DMS 273 (cell line): Measurements from ENCODE around the gene FBXO41.
A peak's percentile ranks its signal among the peaks of the same experiment; 100 is the strongest.

Source experiments
- DNase-seq: peaks from one replicate; lab custom pipeline; 2025; ENCODE audit not compliant: unreplicated experiment; lab: John Stamatoyannopoulos, UW

The FBXO41 gene

DNA sequence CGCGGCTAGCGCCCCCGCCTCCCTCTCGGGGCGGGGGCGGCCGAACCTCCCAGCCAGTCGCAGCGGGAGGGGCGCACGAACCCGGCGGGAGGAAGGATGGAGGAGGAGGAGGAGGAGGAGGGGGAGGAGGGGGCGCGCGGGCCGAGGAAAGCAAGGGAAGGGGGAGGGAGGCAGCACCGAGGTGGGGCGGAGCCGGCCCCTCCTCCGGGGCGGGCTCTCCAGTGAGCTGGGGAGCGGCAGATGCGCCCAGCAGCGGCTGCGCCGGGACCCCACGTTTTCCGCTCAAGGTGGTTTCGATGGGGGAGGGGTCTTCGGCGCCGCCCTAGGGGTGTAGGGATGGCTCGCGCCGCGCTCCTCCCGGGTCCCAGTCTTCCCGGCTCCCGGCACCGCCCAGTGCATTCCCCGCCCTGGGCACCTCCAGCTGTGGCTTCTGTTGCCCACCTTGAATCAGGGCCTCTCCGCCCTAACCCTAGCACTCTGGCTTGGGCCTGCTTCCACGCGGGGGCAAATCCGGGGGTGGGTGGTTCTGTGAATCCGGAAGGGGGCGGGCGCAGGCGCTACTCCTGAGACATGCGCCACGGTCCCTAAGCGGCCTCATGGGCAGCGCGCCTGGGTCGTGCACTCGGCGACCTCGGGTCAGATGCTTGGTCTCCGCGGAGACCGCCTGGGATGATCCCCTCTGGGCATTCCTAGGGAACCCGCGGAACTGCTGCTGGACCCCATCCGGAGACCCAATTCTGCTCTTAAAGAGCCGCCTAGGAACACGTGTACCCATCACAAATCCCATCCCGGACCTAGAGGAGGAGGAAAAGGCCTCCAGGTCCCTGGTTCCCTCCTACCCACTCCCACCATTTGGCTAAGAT, at the start of gene FBXO41:
FBXO41 (minus strand) TSS at position 183 of the 863 bp plus-strand sequence. CDS start 14,848 bp downstream, outside the sequence.
- peak; percentile 92 for DNase-seq

DNA sequence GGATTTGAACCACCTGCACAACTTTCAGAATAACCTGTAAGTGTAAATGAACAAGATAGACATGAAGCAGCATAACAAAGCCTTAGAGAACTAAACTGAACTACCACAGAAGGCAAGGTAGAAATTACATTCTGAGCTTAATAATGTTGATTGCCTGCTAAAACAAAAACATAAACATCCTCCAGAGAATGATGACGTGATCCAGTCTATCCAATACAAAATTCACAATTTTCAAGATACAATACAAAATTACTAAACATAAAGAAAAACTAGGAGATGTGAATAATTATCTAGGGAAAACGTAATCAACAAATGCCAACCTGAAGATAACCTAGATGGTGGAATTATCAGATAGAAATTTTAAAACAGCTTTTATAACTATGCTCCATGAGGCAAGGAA, 49.8 kb upstream of the FBXO41 start:
- DNase-seq: no peak

DNA sequence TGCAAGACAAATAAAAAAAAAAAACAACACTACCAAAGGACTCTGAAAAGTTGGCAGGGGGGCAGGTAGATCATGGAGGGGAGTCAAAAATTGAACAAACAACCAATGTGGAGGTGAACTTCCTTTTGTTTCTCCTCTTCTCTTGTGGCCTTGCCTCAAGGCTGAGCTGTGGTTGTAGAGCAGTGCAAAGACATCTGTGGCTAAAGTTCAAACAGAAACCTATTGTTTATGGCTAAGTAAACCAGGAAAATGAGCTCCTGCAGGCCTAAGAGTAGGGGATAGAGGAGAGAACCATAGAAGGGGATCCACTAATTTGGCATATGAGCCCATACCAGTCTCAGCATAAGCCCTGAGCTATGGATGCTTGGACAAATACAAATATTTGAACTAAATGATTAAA, 49.3 kb upstream of the FBXO41 start:
- DNase-seq: no peak

- DNase-seq: peak; percentile 69
Observed at GRCh38 chr2:73324126-73324725, 39.9 kb upstream of the FBXO41 start.

DNA sequence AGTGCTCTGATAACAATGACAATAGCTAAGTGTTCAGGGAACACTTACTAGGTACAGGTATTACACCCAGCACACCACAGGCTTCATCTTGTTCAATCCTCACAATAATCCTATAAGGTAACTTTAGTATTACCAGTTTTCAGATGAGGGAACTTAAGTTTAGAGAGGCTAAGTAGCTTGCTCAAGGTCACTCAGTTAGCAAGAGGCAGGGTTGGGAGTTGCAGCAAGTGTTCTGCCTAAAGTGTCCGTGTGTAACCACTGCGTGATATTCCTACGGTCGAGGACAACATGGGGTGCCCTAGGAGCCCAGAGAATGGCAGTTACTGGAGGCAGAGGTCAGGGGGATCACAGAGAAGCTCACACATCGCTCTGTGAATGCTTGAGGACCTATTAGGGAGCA, 39.3 kb upstream of the FBXO41 start:
- DNase-seq: no peak

DNA sequence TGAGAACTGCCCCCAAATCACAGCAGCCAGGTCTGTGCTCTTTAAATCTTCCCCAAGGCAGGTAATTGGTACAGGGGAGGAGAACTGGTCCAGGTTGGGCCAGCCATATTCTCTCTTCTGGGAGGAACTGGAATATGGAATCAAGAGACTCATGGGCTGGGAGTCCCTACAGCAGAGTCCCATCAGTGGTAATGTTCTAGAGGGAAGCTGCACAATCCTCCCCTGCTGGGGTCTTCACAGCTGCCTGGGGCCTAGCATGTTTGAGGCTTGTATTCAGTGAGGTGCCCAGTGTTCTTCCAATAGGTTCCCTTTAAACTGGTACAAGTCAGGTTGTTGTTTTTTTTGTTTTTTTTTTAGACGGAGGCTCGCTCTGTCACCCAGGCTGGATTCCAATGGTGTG, 30.2 kb upstream of the FBXO41 start:
- DNase-seq: no peak

DNA sequence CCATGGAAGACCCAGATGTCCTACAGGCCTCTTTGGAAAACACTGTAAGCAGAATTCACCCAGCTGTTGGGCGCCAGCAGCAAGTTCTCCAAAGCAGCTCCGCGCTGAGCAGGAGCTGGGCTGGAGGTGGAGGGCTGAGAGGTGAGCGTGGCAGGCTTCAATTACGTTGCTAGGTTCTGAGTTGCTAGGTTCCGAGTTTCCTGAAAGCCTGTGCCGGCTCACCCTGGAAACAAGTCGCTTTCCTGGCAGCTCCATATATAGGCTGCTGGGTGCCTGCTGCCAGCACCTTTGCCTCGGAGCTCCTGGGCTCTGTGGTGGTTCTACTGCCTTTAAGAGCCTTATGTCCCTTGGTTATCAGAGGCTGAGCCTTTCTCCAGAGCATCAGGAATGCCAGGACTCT, 23.4 kb upstream of the FBXO41 start:
- peak; percentile 49 for DNase-seq

GRCh38 chr2:73301636-73302035, 17.4 kb upstream of the FBXO41 start:
- no peak for DNase-seq

DNA sequence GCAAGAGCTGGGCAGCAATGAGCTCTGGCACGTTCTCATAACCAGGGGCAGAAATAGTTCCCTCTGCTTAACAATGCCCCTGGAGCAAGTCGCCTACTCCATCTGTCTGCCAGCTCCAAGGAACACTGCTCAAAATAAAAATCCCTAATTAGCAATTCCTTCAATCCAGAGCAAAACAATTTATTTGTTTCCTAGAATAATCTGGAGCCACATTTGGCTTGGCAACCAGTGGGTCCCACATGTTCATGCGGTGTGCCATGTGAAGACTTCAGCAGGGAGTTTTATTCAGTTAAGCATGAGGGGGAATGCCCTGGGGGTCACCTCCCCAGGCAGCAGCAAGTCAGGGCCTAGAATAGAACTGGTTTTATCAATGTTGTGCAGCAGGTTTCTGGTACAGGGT, 16.6 kb upstream of the FBXO41 start:
- no peak for DNase-seq

DNA sequence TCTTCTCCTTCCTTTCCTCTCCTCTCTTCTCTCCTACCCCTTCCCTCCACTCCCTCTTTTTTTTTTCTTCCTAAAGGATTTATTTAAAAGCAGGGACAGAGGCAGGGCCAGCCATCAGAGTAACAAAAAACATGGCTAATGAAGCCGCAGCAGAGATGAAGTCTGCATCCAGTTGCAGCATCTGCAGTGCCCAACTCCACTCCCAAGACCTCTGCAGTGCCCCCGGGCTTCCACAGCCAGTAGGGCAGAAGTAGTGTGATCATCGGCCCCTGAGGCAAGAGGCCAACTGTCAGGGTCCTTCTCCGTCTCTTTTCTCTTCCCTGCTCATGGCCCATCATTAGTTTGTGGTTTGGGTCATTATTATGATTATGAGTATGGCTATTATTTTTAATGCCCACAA, 13.3 kb upstream of the FBXO41 start:
- peak; percentile 24 for DNase-seq

- peak; percentile 67 for DNase-seq
Observed at GRCh38 chr2:73297151-73297559, 12.9 kb upstream of the FBXO41 start.

DNA sequence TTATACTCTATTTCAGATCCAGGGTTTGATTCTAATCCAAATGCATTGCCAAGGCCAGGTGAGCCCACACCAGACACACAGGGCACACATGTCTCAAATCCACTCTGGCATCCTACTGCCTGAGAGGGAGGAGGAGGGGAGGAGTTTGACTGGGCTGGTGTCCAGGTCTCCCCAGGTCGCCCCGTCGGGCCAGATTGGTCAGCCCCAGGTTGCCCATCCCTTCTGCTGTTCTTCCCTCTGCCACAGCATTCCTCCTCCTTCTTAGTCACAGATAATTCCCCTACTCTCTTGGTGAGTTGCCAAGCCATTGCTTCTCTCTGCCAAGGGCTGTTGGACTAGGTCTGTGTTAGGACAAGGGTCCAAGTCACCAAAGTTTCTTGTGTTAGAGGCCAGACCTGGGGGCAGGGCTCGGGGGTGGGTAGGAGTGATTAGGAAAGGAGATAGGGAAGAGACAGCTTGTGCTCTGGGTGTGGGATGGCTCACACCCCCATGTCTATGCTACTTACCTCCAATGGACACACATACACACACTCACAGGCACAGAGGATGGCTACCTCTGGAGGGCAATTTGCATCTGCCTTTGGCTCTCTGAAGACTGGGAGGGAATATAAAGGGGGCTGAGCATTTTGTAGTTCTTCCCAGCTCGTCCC, 11.6 kb upstream of the FBXO41 start:
- DNase-seq: peak; percentile 77

DNA sequence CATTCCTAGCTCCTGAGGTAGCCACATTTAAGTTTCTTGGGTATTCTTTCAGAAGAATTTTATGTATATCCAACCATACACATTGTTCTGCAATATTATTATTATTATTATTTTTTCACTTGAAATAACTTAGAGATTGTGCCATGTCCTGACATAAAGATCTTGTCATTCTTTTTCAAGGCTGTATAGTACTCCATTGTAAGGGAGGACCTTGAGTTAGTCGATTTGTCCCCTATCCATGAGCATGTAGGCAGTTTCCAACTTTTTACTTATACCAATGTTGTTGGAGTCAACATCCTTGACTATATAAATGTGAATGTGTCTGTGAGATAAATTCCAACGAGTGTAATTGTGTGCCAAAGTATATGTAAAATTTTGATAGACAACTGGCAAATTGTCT, 10.0 kb upstream of the FBXO41 start:
- no peak for DNase-seq

GRCh38 chr2:73293534-73294171, 9.4 kb upstream of the FBXO41 start, which contains the start of gene EGR4:
EGR4 (minus strand) TSS chr2:73293548; CDS start chr2:73293317, 231 bp downstream.
- peak; percentile 96 for DNase-seq

DNA sequence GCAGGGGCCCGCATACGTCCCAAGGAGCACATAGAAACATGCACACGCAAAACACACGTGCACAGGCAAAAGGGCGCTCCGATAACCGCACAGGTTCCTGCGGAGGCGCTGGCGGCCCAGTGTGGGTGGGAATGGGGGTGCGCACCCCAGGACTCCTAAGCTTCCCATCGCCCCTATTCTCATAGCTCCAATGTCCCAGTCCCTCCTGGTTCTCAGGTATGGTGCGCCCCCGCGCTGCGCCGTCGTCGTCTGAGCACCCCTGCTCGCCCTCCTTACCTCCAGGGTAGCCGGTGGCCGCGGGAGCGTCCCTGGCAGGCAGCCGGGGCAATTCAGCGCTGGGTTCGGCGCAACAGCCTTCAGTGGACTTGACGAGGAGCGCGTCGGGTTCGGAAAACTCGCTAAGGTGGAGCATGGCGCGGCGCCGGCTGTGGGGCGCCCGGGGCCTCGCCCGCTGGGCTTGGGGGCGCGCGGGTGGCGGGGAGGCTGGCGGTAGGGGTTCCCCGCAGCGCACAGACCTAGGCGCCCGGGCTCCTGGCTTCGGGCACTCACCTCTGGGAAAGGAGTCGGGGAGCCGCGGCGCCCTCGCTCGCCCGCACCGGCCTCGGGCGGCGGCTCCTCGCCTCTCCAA, 8.7 kb upstream of the FBXO41 start:
- DNase-seq: peak; percentile 69

DNA sequence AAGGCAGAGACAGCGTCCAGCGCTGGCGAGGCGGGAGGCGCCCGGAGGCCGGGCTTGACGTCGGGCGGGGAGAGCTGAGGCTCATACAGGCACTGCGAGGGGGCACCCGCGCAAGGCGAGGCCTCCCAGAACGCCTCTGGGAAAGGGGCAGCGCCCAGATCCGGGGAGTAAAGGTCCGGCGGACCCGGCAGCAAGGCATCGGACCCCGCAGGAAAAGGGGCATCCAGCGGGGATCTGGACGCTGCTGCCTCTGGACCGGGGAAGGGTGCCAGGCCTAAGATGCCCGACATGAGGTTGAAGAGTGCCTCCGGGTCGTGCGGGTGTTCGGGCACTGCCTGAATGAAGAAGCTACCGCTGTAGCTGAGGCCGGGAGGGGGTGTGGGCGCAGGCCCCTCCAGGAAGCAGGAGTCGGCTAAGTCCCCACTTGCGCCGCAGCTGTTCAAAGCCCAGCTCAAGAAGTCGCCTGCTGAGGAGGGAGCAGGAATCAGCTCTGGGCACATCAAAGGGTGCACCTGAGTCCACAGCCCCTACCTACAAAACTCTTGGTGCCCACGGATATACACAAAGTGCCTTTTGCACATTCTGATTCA, 8.1 kb upstream of the FBXO41 start:
- DNase-seq: peak; percentile 57

DNA sequence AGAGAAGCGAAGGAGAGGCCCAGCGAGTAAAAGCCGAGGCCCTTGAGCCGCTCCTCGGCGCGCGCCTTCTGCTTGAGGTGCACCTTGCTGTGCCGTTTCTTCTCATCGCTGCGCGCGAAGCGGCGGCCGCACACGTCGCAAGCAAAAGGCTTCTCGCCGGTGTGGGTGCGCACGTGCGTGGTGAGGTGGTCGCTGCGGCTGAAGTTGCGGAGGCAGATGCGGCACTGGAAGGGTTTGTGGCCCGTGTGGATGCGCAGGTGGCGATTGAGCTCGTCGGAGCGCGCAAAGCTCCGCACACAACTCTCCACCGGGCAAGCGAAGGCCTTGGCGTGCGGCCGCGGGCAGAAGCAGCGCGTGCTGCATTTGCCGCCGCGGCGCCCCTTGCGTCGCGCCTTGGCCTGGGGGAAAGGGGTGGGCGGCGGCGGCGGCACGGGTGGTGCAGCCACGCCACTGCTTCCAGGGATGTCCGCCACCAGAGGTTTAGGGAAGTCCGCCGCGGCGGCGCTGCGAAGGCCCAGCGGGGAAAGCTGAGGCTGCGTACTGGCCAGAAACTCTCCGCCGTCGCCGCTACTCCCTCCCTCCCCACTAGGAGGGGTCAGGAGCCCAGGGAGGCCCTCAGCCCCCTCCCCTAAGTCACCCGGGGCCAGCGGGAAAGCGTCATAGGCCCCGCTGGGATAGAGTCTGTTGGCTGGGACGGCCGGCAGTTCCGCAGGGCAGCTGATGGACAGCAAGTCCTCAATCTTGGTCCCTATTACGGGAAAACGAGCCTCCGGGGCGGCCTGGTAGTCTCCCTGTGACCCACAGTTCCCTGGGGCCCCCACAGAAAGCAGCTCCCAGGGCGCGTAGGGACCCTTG, 7.4 kb upstream of the FBXO41 start:
- DNase-seq: peak; percentile 81

- peak; percentile 86 for DNase-seq
Observed at GRCh38 chr2:73291093-73291460, 6.8 kb upstream of the FBXO41 start.

GRCh38 chr2:73290049-73290839, 6.0 kb upstream of the FBXO41 start:
- DNase-seq: peak; percentile 85
